ENCODE data around the gene GKN2. TPM values are rescaled to one million over a fixed set of nuclear protein-coding genes. Genes with fewer than 3 reads are reported as not detected.

The GKN2 gene
- total RNA-seq, 1 donor from 2014 or later, result not detected

- H3K4me1 Mint-ChIP-seq, result no peaks in the 10 kb centered on the region
Measured at GRCh38 chr2:68909793-68910674, 42.7 kb downstream of the GKN2 start.

GRCh38 chr2:68908392-68908970, 44.2 kb downstream of the GKN2 start:
- H3K4me1 Mint-ChIP-seq, result no peaks in the 10 kb centered on the region
- TF ChIP-seq CTCF (IDR thresholded peaks at IDR 0.05; ENCODE audit: unreplicated experiment), result no peak
- no peak overlapping the region for H3K27ac Mint-ChIP-seq
- H3K36me3 Mint-ChIP-seq, result no peaks in the 10 kb centered on the region
- H3K4me3 Mint-ChIP-seq, result no peak overlapping the region
- DNase-seq (ENCODE audit: low spot score in 2 of 2, unreplicated experiment in 2 of 2), result no peak
- peaks cover 15% of the 10 kb centered on the region for H3K9me3 Mint-ChIP-seq
- peaks cover 3% of the 10 kb centered on the region for H3K27me3 Mint-ChIP-seq (ENCODE audit: low read depth)

More at GRCh38 chr2:68909793-68910674, 42.7 kb downstream of the GKN2 start:
- H3K4me3 Mint-ChIP-seq, result no peak overlapping the region
- H3K27ac Mint-ChIP-seq, result no peak overlapping the region
- DNase-seq (ENCODE audit: low spot score in 2 of 2, unreplicated experiment in 2 of 2), result peak in 1 of 2 experiments; percentile 75
- no peaks in the 10 kb centered on the region for H3K9me3 Mint-ChIP-seq
- no peaks in the 10 kb centered on the region for H3K27me3 Mint-ChIP-seq (ENCODE audit: low read depth)
- H3K36me3 Mint-ChIP-seq, result no peaks in the 10 kb centered on the region
- TF ChIP-seq CTCF (IDR thresholded peaks at IDR 0.05; ENCODE audit: unreplicated experiment), result peak; percentile 94

GRCh38 chr2:68907920-68908253, 44.8 kb downstream of the GKN2 start:
- H3K9me3 Mint-ChIP-seq, result peaks cover 21% of the 10 kb centered on the region
- no peak for TF ChIP-seq CTCF (IDR thresholded peaks at IDR 0.05; ENCODE audit: unreplicated experiment)
- no peak overlapping the region for H3K27ac Mint-ChIP-seq
- H3K4me3 Mint-ChIP-seq, result no peak overlapping the region
- no peaks in the 10 kb centered on the region for H3K36me3 Mint-ChIP-seq
- no peak for DNase-seq (ENCODE audit: low spot score in 2 of 2, unreplicated experiment in 2 of 2)
- peaks cover 6% of the 10 kb centered on the region for H3K27me3 Mint-ChIP-seq (ENCODE audit: low read depth)
- H3K4me1 Mint-ChIP-seq, result no peaks in the 10 kb centered on the region

GRCh38 chr2:68907232-68907919, 45.3 kb downstream of the GKN2 start:
- Mint-ChIP-seq H3K36me3 (no peaks in the 10 kb centered on the region), H3K4me1 (no peaks in the 10 kb centered on the region), H3K9me3 (peaks cover 26% of the 10 kb centered on the region), H3K27me3 (ENCODE audit: low read depth) (peaks cover 6% of the 10 kb centered on the region), H3K4me3 (no peak overlapping the region), H3K27ac (no peak overlapping the region)
- no peak for TF ChIP-seq CTCF (IDR thresholded peaks at IDR 0.05; ENCODE audit: unreplicated experiment)
- DNase-seq (ENCODE audit: low spot score in 2 of 2, unreplicated experiment in 2 of 2), result no peak

GRCh38 chr2:68906716-68907115, 46.0 kb downstream of the GKN2 start:
- Mint-ChIP-seq H3K27me3 (ENCODE audit: low read depth) (peaks cover 8% of the 10 kb centered on the region), H3K27ac (no peak overlapping the region), H3K4me1 (no peaks in the 10 kb centered on the region), H3K4me3 (no peak overlapping the region), H3K9me3 (peaks cover 33% of the 10 kb centered on the region), H3K36me3 (no peaks in the 10 kb centered on the region)
- no peak for TF ChIP-seq CTCF (IDR thresholded peaks at IDR 0.05; ENCODE audit: unreplicated experiment)
- DNase-seq (ENCODE audit: low spot score in 2 of 2, unreplicated experiment in 2 of 2), result no peak

Data from mesothelial cell of epicardium (in vitro differentiated cells).